ENCODE measurements around the gene BCL10.
A peak's percentile ranks its signal among the peaks of the same experiment; 100 is the strongest.
"Not testable (repeated sequence)": the region's sequence is repeated elsewhere in the genome, so short reads cannot be mapped to it uniquely, and the experiment has no call there.

Gene BCL10

DNA sequence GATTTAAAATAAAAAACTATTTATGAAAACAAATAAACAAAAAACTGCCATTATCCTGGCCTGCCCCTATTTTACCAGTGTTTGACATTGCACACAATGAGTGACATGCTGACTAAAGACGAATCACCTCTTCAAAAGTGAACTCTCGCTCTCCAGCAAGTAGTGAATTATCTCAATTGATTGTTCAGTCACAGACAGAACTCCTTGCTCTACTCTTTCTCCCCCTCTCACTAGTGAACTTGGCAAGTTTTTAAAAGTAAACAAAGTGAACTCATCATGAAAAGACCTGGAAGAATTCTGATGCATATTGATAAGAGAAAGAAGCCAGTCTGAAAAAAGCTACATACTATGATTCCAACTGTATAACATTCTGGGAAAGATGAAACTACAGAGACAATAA lies 12.3 kb downstream of the BCL10 start:
- DNase-seq (ENCODE audit: low read depth) = no peak

DNA sequence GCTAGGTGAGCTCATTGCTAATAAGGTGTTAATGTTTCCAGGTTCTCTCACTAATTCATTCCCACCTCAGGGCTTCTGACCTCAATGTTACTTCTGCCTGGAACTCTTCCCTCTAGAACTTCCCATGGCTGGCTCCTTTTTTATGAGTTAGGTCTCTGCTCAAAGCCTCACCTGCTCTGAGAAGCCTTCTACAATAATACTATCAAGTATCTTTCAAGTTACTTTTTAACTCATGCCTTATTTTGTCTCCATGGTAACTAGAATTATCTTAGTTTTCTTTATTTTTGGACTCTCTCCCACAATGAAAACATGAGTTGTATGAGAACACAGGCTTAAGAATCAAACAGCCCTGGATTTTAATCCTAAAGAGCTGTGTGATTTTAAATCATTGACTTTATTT lies 13.4 kb downstream of the BCL10 start:
- no peak for DNase-seq (ENCODE audit: low read depth)

DNA sequence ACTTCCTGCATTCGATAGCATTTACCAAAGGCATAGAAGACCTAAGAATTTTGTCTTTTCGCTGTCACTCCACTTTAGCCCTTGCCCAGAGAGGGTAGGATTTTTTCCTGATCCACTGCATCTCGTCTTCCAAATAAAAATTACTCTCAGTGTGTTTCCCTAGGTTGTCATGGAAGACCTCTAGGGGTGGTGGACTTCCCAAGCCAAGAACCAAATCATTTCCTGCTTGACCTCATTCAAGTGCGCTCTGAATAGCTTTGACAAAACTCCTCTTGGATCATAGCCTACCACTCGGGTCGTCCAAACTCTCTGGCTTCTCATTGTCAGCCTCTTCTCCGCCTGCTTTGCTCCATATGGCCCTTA lies 16.5 kb downstream of the BCL10 start:
- peak; percentile 44 for DNase-seq (ENCODE audit: low read depth)

DNA sequence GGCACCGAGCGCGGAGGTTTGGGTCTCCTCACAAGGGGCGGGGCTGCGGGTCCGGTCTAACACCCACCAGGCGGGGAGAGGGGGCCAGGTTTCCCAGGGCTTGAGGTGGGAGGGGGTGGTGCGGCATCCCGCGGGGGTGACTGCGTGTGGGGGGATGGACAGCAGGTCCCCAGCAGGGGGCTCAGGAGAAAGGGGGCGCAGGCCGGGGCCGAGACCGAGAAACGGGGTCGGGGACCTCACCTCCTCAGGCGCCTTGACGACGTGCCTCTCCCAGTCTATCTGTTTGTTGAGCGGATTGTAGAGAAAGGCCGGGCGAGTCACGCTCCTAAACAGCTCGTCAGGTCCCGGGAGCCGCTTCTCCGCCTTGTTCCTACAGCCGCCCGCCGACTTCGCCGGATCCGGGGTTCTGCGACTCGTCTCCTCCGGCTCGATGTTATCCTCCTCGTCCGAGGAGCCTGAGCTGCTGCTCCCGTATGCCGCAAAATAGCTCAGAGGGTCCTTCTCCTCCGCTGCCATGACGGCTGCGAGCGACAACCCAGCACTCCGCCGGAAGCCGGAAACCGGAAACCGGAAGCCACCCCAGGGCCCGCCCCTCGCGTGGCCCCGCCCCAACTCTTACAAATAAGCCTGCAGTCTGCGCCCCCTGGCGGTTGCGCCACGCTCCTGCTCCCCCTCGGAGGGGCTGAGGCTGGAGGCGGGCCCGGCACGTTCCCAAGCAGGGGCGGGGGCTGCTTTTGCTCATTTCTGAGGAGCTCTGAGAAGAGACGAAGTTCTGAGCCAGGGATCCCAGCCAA lies 17.1 kb downstream of the BCL10 start, which contains the start of gene C1orf52:
Gene C1orf52 (minus strand): TSS at position 545 of the 794 bp plus-strand sequence. CDS start 29 bp downstream, at position 516.
- DNase-seq (ENCODE audit: low read depth) = peak; percentile 91

DNA sequence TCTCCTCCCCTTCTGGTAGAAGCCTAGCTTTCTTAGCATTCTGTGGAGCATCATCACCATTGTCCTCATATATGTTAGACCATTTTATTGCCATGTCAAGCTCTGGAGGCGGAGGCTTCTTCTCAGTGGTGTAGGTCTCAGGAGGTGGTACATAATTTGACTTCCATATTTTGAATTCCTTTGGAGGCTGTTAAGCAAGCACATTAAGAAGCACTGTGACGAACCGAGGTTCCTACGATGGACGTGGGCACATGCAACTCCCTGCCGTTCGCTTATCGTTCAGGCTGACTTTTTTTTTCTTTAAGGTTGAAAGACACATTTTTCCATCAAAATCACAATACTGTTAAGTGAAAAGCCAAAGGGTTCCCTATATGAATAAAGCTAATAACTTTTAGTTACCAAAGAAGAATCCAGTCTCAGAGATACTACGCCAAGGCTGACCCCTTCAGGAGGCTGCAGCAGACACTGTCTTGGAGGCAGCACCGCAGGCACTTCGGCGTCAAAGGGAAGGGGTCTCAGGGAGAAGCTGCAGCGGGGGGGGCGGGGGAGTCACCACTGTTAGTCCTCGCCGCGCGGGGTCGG lies 17.8 kb downstream of the BCL10 start:
- DNase-seq (ENCODE audit: low read depth) = peak; percentile 50

DNA sequence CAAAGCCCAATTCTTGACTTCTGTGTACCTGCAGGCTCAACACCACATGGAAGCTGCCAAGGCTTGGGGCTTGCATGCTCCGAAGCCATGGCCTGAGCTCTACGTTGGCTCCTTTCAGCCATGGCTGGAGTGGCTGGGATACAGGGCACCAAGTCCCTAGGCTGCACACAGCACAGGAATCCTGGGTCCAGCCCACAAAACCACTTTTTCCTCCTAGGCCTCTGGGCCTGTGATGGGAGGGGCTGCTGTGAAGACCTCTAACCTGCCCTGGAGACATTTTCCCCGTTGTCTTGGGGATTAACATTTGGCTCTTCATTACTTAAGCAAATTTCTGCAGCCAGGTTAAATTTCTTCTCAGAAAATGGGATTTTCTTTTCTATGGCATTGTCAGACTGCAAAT lies 27.4 kb downstream of the BCL10 start:
- DNase-seq (ENCODE audit: low read depth) = not testable (repeated sequence)

DNA sequence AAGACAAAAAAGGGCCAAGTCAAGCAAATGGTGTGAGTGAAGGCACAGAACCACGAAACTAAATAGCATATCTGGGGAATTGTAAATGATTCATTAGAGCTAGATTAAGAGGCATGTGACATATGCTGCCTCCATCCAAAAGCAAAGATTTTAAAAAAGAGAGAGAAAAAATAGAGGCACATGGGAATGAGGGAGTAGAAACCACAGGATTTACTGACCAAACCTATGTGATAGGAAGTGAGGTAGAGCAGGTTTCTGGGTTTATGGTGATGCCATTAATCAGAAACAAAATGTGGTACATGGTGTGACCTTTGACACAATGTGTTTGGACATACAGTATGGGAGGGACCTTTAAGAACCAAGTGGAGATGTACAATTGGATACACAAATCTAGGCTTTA lies 30.5 kb downstream of the BCL10 start:
- no peak for DNase-seq (ENCODE audit: low read depth)

DNA sequence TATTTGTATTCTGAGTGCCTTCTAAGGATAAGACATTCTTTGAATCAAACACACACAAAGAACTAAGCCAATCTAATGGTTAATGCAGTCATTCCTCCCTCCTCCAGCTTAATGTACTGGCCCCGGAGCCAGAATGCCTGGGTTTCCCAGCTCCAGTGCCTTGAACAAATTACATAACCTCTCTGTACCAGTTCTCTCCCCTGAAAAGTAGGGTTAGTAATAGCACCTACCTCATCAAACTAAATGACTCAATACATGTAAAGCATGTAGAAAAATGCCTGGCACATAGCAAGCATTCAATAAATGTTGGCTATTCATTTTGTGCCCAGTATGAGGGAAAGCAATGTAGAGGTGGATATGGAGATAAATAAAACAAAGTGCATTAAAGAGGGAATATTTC lies 31.0 kb downstream of the BCL10 start:
- DNase-seq (ENCODE audit: low read depth) = peak; percentile 56

DNA sequence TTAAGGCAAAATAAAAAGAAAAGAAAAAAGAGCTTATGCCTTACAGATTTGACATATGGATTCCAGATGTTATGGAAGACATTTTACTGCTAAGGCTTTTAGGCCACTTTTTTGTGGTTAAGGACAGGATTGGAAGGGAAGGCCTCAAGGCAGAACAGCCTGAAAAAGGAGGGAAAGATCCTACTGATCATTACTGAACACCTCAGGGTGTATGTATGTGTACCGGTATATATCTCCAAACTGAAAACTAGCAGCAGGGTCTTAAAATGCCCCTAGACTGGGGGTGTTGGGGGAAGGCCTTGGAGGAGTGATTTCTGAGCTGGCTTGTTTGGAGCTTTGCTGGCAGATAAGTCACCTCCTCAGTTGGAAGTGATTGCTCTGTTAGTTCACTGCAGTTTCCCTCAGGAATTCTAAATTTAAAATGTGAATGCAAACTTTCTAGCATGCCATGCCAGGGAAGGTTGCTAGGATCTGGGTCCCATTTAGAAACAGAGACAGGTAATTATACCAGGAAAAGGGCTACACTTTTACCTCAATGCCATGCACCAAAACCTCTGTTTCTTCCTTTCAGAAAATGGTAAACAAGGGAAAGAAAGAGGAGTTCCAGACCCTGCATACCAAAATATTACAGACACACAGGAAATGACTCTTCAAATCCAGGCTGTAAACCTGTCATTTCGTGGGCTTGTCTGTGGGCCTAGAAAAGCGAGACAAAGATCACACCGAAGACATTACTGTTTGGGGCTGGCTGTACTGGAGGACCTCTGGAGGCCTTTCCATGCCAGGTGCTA lies 32.0 kb downstream of the BCL10 start:
- peak; percentile 67 for DNase-seq (ENCODE audit: low read depth)

DNA sequence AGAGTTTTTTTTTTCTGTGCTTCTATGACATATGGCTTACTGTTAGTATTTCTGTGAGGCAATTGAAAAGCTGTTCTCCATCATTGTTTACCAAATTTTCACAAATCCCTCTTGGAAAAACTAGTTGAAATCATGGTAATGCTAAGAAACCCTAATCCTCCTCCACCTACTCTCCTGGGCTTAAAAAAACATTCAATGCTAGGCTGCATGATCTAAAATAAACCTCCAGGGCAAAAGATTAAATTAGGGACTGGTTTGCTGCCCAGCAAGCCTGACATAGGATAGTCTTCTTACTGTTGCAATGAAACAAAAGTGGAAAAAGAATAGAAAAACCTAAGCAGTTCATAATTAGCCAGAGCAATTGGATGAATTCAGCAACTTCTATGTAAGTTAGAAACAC lies 33.1 kb downstream of the BCL10 start:
- DNase-seq (ENCODE audit: low read depth) = peak; percentile 14

DNA sequence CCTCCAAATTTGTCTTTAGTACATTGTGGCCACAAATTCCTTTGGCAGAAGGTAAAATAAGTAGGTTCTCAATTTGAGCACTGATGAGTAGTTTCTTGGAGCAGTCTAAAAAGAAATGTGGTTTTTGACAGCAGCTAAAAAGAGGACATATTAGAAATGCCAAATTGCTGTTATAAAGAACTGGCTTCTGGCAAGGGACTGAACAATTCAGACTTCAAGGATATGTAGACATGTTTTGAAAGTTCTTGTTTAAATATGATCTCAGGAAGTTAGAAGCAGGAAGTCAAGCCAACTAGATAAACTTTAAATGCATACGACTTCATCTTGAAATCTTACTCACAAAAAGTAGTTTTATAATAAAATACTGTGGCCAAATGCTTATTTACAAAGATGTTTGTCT lies 35.8 kb downstream of the BCL10 start:
- DNase-seq (ENCODE audit: low read depth) = peak; percentile 20

DNA sequence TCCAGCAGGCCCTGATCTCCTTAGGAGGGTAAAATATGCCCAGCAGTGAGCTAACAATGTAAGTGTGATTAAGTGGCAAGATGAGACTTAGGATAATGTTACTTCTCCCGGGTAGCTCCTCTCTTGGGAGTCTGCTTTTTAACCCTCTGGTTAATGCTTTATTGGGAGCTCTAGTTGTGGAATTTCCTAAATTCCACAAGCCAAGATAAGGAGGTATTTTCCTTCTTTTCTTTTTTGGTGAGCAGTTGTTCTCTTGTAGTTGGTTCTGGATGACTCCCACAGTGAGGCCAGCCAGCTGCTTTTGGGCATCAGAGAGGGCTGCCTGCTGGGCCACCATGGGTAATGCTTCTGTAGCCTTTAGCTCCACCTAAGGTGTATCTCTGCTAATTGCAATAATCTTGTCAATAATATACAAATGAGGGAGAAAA lies 36.2 kb downstream of the BCL10 start:
- DNase-seq (ENCODE audit: low read depth) = peak; percentile 21

DNA sequence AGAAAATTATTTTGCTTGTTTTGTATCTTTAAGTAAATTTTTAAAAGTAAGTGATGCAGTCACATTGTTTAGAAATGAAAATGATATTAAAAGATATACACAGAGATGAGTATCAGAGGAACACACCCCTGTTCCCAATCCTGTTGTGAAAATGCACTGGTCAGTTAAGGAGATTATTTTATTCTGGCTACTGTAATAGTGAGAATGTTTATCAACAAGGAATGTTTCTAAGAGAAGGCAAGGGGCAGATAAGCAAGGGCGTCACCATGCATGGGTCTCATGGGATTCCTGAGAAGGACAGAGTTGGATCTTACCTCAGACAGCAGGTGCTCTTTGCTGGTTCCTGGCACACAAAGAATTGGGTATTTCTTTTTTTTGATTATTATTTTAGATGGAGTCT lies 38.8 kb downstream of the BCL10 start:
- DNase-seq (ENCODE audit: low read depth) = no peak

DNA sequence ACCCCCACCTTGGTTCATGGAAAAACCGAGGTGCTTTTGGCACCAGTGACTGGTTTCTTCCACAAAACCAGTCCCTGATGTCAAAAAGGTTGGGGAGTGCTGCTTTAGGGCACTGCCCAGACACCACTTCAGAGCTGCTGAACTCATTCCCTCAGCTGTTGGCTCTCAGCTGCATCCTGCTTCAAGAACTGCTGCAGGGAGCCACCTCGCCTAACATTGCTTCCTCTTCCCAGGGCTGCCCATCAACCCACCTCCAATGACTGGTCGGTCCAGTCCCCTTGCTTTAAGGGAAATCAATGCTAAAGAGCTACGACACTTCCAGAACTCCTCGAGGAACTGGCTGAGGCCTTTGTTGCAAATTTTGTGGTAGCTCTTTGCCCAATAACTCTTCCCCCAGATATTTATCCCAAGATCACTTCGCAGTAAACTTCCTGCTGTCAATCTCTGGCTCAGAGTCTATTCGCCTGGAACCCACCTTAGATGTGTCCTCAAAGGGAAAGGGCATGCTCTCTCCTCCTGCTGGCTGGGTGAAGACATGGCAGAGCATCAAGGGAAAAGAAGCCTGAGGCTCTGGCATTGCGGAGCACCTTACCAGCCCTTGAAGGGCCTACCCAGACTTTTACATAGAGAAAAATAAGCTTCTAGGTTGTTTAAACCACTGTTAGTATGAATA lies 46.0 kb downstream of the BCL10 start:
- DNase-seq (ENCODE audit: low read depth) = no peak

DNA sequence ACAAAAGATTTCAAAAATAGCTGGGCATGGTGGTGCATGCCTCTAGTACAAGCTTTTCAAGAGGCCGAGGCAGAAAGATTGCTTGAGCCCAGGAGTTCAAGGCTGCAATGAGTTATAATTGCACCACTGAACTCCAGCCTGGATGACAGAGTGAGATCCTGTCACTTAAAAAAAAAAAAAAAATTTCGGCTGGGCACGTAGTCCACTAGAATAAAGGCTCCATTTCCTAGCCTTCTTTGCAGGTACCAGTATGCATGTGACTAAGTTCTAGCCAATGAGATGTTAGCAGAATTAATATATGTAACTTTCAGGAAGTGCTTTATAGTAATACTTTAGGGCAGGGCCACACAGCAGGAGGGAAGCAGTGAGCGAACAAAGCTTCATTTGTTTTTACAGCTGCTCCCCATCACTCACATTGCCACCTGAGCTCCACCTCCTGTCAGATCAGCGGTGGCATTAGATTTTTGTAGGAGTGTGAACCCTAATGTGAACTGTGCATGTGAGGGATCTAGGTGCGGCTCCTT lies 46.8 kb downstream of the BCL10 start:
- DNase-seq (ENCODE audit: low read depth) = no peak

DNA sequence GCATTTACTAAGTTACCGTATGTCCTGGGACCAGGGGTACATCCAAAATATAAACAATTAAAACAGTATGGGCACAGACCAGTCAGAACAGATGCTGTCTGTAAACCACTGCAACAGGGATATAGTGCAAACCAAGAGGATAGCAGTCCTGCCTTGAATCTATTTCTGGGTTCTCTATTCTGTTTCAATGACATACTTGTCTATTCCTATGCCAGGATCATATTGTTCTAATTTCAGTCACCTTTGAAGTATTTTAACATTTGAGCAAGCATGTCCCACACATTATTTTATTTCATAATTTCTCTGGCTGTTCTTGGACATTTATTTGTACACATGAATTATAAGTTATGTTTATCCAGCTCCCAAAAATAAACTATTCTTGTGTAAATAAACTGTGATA lies 47.5 kb downstream of the BCL10 start:
- DNase-seq (ENCODE audit: low read depth) = no peak

DNA sequence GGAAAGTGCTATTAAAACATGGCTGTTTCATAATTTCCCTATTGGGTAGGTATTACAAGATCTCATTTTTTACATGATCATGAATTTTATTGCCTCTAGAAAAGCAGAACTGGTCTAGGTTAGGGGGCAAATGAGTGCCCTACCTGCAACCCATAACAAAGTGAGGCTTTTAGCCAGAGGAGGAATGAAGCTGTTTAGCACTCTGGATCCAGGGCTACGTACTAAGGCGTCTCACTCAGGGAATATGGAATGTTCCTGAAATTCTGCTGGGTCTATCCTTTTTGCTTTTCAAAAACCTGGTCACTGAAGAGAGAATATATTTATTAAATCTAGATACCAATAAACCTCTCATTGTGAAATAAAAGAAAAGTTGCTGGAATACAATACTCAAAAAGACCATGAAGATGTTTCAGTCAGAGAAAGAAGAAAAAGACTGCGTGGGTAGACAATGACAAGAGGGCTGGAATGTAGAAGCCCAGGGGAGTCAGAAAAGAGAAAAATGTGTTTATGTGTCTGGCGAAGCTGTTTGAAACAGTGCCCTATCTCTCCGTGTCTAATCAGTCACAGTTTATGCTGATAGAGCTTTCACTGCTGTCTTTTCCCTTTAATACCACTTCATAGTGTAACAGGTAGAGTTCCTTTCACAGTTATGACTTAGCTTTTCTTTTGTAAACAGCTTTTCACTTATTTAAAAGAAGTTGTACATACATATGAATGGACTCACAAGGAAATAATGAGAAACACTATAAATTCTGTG lies 50.6 kb downstream of the BCL10 start:
- DNase-seq (ENCODE audit: low read depth) = peak; percentile 45

DNA sequence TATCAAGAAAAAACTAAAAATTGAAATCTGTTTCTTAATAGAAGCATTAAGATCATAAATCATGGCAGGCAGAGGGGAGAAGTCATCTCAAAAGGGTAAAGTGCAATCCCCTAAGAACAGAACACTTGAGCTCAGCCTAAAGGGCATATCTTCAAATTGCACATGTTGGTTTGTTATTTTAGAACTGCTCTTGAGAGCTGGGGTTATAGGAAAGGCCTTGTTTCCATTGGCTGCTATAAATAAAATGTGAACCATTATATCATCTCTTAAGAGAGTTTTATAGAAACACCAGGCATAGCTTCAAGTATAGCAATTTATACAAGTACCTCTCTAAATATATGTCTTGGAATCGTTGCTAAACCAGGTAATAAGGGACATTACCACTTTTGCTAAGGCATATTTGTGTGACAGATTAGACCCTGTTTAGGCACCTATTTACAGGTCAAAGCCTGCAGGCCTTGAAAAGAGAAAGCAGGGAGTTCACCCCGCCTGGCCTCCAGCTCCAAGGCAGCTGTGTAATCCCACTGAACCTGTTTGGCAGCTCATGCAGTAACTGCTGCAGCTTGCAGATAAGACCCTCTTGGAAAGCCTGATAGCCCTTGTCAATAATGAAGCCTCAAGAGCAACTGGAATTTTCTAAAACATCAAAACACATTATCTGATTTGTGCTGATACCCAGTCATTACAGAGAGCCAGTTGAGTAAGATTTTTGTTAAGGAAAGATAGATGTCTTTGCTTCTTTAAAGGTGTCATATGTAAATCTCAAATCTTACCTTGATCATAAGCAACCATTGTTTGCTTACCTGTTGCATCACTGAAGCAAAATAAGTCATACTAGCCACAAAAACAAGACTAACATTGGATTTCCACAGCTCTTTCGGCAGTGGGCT lies 51.5 kb downstream of the BCL10 start:
- DNase-seq (ENCODE audit: low read depth) = peak; percentile 45

DNA sequence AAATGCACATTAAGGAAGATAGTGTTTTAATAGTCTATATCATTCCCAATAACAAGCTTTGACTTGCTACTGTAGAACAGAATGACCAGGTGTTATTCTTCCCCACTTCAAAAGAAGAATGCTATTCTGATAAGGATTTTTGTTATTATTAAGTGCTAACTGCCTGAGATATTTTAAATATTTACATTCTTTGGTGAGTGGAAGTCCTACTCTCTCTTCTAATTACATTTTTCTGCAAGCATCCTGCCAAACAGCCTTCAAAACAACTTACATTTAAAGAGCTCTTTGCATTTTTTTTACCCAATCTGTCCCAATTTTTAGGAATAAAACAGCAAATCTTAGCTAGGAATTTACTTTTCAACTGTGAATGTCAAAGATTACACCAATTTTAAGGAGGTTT lies 52.1 kb downstream of the BCL10 start:
- DNase-seq (ENCODE audit: low read depth) = peak; percentile 13

DNA sequence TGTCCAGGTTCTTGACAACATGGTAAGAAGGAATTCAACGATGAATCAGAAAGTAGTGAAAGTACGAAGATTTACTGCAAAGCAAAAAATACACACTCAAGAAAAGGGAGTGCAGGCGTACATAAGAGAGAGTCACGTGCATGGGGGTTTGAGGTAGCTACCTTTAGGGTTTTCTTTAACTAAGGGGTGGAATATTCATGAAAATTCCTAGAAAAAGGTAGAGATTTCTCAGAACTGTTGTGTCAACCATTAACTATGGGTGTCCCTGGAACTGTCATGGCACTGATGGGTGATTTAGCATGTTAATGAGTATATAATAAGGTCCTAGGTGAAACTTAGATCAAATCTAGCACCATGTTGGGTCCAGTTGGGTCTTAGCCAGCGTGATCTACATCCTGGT lies 53.1 kb downstream of the BCL10 start:
- no peak for DNase-seq (ENCODE audit: low read depth)

Data from iris pigment epithelial cell (primary cell).